ENCODE results near the gene TIRAP. TPM values are rescaled to one million over a fixed set of nuclear protein-coding genes. Genes with fewer than 3 reads are reported as not detected.

TIRAP gene
- total and polyA plus RNA-seq, 9 of the 15 experiments (the other 6 are each of a cell fraction or from before 2014, with no cell fraction given) = 0.60 to 8.7 (median 3.7) TPM

DNA sequence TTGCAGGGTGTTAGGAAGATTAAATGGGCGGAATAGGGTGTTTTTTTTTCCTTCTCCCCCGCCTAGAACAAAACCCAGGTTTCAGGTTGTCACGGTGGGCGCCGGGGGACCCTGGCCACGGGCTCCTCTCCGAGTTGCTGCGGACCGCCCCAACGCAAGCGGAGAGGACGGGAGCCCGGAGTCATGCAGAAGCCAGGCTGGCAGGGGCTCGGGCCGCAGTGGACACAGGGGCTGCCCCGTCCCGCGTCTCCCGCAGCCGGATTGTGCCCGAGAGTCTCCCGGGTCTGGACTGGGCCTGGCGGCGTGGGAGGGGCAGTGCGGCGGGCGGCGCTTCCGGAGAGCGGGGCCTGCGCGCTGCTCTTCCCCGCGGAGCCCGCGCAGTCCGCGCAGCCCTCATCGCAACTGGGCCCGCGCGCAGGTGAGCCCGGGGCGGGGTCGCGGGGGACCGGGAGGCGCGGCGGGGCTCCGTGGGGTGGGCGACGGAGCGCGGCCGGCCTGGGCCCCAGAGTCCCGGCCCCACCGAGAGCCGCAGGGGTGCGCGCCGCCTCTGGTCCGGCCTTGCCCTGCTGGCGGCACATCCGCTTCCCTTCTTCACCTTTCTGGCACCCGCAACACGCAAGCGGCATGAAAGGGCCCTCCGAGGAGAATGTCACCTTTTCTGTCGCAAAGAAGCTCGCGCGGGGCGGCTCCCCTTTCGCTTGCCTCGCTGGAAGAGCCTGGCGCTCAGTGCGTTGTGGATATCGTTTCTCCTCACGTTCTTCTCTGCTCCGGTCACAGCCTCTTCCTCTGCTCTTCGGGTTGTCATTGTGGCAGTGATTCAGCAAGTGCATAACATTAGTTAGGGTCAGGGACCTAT is at the start of gene TIRAP (continued):
- TF ChIP-seq, protein P1, sequence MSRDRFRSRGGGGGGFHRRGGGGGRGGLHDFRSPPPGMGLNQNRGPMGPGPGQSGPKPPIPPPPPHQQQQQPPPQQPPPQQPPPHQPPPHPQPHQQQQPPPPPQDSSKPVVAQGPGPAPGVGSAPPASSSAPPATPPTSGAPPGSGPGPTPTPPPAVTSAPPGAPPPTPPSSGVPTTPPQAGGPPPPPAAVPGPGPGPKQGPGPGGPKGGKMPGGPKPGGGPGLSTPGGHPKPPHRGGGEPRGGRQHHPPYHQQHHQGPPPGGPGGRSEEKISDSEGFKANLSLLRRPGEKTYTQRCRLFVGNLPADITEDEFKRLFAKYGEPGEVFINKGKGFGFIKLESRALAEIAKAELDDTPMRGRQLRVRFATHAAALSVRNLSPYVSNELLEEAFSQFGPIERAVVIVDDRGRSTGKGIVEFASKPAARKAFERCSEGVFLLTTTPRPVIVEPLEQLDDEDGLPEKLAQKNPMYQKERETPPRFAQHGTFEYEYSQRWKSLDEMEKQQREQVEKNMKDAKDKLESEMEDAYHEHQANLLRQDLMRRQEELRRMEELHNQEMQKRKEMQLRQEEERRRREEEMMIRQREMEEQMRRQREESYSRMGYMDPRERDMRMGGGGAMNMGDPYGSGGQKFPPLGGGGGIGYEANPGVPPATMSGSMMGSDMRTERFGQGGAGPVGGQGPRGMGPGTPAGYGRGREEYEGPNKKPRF (IDR thresholded peaks at IDR 0.05; ENCODE audit: low read depth, low read length) = no peak
- no peak for TF ChIP-seq SRSF1 (IDR thresholded peaks at IDR 0.05; ENCODE audit: low read depth, low read length)
- TF ChIP-seq, protein P2, sequence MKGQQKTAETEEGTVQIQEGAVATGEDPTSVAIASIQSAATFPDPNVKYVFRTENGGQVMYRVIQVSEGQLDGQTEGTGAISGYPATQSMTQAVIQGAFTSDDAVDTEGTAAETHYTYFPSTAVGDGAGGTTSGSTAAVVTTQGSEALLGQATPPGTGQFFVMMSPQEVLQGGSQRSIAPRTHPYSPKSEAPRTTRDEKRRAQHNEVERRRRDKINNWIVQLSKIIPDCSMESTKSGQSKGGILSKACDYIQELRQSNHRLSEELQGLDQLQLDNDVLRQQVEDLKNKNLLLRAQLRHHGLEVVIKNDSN (CRISPR knock-in tag; IDR thresholded peaks at IDR 0.05) = no peak
- TF ChIP-seq ZNF780A (CRISPR knock-in tag; IDR thresholded peaks at IDR 0.05) = no peak
- no peak for TF ChIP-seq BRCA1 (IDR thresholded peaks at IDR 0.05)
- no peak for TF ChIP-seq BRCA1 (CRISPR knock-in tag; IDR thresholded peaks at IDR 0.05)
- TF ChIP-seq, protein P3, sequence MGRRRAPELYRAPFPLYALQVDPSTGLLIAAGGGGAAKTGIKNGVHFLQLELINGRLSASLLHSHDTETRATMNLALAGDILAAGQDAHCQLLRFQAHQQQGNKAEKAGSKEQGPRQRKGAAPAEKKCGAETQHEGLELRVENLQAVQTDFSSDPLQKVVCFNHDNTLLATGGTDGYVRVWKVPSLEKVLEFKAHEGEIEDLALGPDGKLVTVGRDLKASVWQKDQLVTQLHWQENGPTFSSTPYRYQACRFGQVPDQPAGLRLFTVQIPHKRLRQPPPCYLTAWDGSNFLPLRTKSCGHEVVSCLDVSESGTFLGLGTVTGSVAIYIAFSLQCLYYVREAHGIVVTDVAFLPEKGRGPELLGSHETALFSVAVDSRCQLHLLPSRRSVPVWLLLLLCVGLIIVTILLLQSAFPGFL (CRISPR knock-in tag; IDR thresholded peaks at IDR 0.05) = no peak
- TF ChIP-seq, protein P4, sequence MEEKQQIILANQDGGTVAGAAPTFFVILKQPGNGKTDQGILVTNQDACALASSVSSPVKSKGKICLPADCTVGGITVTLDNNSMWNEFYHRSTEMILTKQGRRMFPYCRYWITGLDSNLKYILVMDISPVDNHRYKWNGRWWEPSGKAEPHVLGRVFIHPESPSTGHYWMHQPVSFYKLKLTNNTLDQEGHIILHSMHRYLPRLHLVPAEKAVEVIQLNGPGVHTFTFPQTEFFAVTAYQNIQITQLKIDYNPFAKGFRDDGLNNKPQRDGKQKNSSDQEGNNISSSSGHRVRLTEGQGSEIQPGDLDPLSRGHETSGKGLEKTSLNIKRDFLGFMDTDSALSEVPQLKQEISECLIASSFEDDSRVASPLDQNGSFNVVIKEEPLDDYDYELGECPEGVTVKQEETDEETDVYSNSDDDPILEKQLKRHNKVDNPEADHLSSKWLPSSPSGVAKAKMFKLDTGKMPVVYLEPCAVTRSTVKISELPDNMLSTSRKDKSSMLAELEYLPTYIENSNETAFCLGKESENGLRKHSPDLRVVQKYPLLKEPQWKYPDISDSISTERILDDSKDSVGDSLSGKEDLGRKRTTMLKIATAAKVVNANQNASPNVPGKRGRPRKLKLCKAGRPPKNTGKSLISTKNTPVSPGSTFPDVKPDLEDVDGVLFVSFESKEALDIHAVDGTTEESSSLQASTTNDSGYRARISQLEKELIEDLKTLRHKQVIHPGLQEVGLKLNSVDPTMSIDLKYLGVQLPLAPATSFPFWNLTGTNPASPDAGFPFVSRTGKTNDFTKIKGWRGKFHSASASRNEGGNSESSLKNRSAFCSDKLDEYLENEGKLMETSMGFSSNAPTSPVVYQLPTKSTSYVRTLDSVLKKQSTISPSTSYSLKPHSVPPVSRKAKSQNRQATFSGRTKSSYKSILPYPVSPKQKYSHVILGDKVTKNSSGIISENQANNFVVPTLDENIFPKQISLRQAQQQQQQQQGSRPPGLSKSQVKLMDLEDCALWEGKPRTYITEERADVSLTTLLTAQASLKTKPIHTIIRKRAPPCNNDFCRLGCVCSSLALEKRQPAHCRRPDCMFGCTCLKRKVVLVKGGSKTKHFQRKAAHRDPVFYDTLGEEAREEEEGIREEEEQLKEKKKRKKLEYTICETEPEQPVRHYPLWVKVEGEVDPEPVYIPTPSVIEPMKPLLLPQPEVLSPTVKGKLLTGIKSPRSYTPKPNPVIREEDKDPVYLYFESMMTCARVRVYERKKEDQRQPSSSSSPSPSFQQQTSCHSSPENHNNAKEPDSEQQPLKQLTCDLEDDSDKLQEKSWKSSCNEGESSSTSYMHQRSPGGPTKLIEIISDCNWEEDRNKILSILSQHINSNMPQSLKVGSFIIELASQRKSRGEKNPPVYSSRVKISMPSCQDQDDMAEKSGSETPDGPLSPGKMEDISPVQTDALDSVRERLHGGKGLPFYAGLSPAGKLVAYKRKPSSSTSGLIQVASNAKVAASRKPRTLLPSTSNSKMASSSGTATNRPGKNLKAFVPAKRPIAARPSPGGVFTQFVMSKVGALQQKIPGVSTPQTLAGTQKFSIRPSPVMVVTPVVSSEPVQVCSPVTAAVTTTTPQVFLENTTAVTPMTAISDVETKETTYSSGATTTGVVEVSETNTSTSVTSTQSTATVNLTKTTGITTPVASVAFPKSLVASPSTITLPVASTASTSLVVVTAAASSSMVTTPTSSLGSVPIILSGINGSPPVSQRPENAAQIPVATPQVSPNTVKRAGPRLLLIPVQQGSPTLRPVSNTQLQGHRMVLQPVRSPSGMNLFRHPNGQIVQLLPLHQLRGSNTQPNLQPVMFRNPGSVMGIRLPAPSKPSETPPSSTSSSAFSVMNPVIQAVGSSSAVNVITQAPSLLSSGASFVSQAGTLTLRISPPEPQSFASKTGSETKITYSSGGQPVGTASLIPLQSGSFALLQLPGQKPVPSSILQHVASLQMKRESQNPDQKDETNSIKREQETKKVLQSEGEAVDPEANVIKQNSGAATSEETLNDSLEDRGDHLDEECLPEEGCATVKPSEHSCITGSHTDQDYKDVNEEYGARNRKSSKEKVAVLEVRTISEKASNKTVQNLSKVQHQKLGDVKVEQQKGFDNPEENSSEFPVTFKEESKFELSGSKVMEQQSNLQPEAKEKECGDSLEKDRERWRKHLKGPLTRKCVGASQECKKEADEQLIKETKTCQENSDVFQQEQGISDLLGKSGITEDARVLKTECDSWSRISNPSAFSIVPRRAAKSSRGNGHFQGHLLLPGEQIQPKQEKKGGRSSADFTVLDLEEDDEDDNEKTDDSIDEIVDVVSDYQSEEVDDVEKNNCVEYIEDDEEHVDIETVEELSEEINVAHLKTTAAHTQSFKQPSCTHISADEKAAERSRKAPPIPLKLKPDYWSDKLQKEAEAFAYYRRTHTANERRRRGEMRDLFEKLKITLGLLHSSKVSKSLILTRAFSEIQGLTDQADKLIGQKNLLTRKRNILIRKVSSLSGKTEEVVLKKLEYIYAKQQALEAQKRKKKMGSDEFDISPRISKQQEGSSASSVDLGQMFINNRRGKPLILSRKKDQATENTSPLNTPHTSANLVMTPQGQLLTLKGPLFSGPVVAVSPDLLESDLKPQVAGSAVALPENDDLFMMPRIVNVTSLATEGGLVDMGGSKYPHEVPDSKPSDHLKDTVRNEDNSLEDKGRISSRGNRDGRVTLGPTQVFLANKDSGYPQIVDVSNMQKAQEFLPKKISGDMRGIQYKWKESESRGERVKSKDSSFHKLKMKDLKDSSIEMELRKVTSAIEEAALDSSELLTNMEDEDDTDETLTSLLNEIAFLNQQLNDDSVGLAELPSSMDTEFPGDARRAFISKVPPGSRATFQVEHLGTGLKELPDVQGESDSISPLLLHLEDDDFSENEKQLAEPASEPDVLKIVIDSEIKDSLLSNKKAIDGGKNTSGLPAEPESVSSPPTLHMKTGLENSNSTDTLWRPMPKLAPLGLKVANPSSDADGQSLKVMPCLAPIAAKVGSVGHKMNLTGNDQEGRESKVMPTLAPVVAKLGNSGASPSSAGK (IDR thresholded peaks at IDR 0.05) = peak; percentile 51; the same call in 1 of the 2 replicates
- no peak for TF ChIP-seq ZNF589 (CRISPR knock-in tag; IDR thresholded peaks at IDR 0.05; ENCODE audit: low read depth)
- no peak for TF ChIP-seq MYNN (IDR thresholded peaks at IDR 0.05)
- TF ChIP-seq MYNN (CRISPR knock-in tag; IDR thresholded peaks at IDR 0.05) = no peak

Data from K562 (cell line).